ENCODE data around the gene MGAT2. TPM values are rescaled to one million over a fixed set of nuclear protein-coding genes. Genes with fewer than 3 reads are reported as not detected.

Gene MGAT2
- total RNA-seq, 1 experiment from 2014 or later = 51.4 TPM

- BruUV-seq (replicated peaks) = no TSS peak
- TF ChIP-seq REST (IDR thresholded peaks at IDR 0.05; ENCODE audit: insufficient read depth in 1 of 2, low read depth in 2 of 2, low read length in 1 of 2) (no peak), CTCF (IDR thresholded peaks at IDR 0.05) (no peak), SIN3A (IDR thresholded peaks at IDR 0.05; ENCODE audit: borderline replicate concordance, insufficient read depth, low read depth, low read length) (no peak), TCF7L2 (IDR thresholded peaks at IDR 0.05; ENCODE audit: low read depth, low read length) (no peak), POLR2AphosphoS5 (IDR thresholded peaks at IDR 0.05; ENCODE audit: low read depth, low read length) (no peak)
- CTCF ChIA-PET = interaction anchor here (0.6 kb wide), 1 partner anchor 146 kb away, joined by 3 read pairs; no protein-coding TSS in a partner anchor
Observed at GRCh38 chr14:49578141-49578540, 42.5 kb upstream of the MGAT2 start.

GRCh38 chr14:49579841-49580240, 40.8 kb upstream of the MGAT2 start:
- ChIA-PET CTCF (no interaction called here), POLR2A (no interaction called here)
- no peaks in the 10 kb centered on the region for H3K27me3 ChIP-seq (ENCODE audit: control insufficient read depth, insufficient read depth, low read length)
- peaks cover 8% of the 10 kb centered on the region for H3K4me1 ChIP-seq (ENCODE audit: control insufficient read depth, insufficient read depth, low read length)
- H3K36me3 ChIP-seq (ENCODE audit: control insufficient read depth, insufficient read depth, low read length) = peaks cover 14% of the 10 kb centered on the region
- TF ChIP-seq SIN3A (IDR thresholded peaks at IDR 0.05; ENCODE audit: borderline replicate concordance, insufficient read depth, low read depth, low read length) (no peak), REST (IDR thresholded peaks at IDR 0.05; ENCODE audit: insufficient read depth in 1 of 2, low read depth in 2 of 2, low read length in 1 of 2) (no peak), POLR2AphosphoS5 (IDR thresholded peaks at IDR 0.05; ENCODE audit: low read depth, low read length) (no peak), TCF7L2 (IDR thresholded peaks at IDR 0.05; ENCODE audit: low read depth, low read length) (no peak), CTCF (IDR thresholded peaks at IDR 0.05) (no peak)
- ATAC-seq (0 out of 2 replicates have a peak, but pooled peaks have one; percentile 15), DNase-seq (ENCODE audit: low read depth, low spot score) (no peak)
- no peak overlapping the region for H3K27ac ChIP-seq (ENCODE audit: low read length)
- in situ Hi-C loops (cut with HindIII; ENCODE audit: low pct_unique_long_range_greater_than_20kb, low sequenced_read_pairs) = no loop called here
- H3K4me3 ChIP-seq (ENCODE audit: low read depth in 2 of 2, low read length in 2 of 2) = no peak overlapping the region
- intact Hi-C loops (cut with micrococcal nuclease; ENCODE audit: unreplicated experiment) = no loop called here
- H3K9me3 ChIP-seq (ENCODE audit: control insufficient read depth, insufficient read depth, low read depth, low read length) = no peaks in the 10 kb centered on the region
- no TSS peak for BruUV-seq (replicated peaks)

More at GRCh38 chr14:49578141-49578540, 42.5 kb upstream of the MGAT2 start:
- peaks cover 2% of the 10 kb centered on the region; the same call in 1 of the 2 replicates for H3K36me3 ChIP-seq (ENCODE audit: control insufficient read depth, insufficient read depth, low read length)
- POLR2A ChIA-PET = no interaction called here
- ATAC-seq = no peak
- no peak overlapping the region for H3K4me3 ChIP-seq (ENCODE audit: low read depth in 2 of 2, low read length in 2 of 2)
- no peak for DNase-seq (ENCODE audit: low read depth, low spot score)
- H3K4me1 ChIP-seq (ENCODE audit: control insufficient read depth, insufficient read depth, low read length) = no peaks in the 10 kb centered on the region
- intact Hi-C loops (cut with micrococcal nuclease; ENCODE audit: unreplicated experiment) = no loop called here
- H3K27me3 ChIP-seq (ENCODE audit: control insufficient read depth, insufficient read depth, low read length) = no peaks in the 10 kb centered on the region
- in situ Hi-C loops (cut with HindIII; ENCODE audit: low pct_unique_long_range_greater_than_20kb, low sequenced_read_pairs) = no loop called here
- H3K9me3 ChIP-seq (ENCODE audit: control insufficient read depth, insufficient read depth, low read depth, low read length) = no peaks in the 10 kb centered on the region
- no peak overlapping the region for H3K27ac ChIP-seq (ENCODE audit: low read length)

All from Panc1 (cell line).